Transverse colon (tissue), 4 donors: ENCODE data around the gene NCF4. TPM values are rescaled to one million over a fixed set of nuclear protein-coding genes. Genes with fewer than 3 reads are reported as not detected.

Experiments used
- DNase-seq: peaks from one replicate; pipeline ENCODE4 v3.0.0-alpha.2; 2019
- H3K27ac ChIP-seq, 4 donors: fragments of 200-600 bp; sonication (generic); 2 replicates each; pipeline ENCODE4 v1.5.1; 2016 to 2018; ENCODE audit warnings: inconsistent platforms in 4 of 4
- H3K27me3 ChIP-seq: fragments of 200-600 bp; sonication (generic); 2 replicates; pipeline ENCODE4 v1.5.1; 2017; ENCODE audit warnings: inconsistent platforms
- H3K36me3 ChIP-seq, 4 donors: fragments of 200-600 bp; sonication (generic); 2 replicates each; pipeline ENCODE4 v1.5.1; 2017 to 2019; ENCODE audit warnings: inconsistent platforms in 4 of 4
- H3K4me1 ChIP-seq, 4 donors: fragments of 200-600 bp; sonication (generic); 2 replicates each; pipeline ENCODE4 v1.5.1; 2017 to 2020; ENCODE audit warnings: inconsistent platforms in 4 of 4
- H3K4me3 ChIP-seq, 4 donors: fragments of 200-600 bp; sonication (generic); 1 replicate in 1 of 4; 2 replicates in 3 of 4; pipeline versions ENCODE4 v1.5.1 to v1.6.1; 2017 to 2019; ENCODE audit warnings: inconsistent platforms in 4 of 4
- H3K9me3 ChIP-seq, 2 donors: fragments of 200-600 bp; sonication (generic); 2 replicates each; pipeline ENCODE4 v1.5.1; 2017 to 2019; ENCODE audit warnings: inconsistent platforms in 2 of 2
- CTCF ChIP-seq, 5 experiments: fragments of 200-600 bp in 3 of 5; fragments of 450-650 bp in 2 of 5; sonication (generic) in 3 of 5; IDR thresholded peaks; 1 replicate in 2 of 5; 2 replicates in 3 of 5; pipeline ENCODE4 v1.5.1; 2016 to 2017; ENCODE audit warnings: antibody characterized with exemption in 5 of 5, inconsistent platforms in 3 of 5, mild to moderate bottlenecking in 2 of 5, moderate library complexity in 1 of 5
- EP300 ChIP-seq: sonication (generic); formaldehyde crosslinking; IDR thresholded peaks from one replicate; pipeline ENCODE4 v1.6.1; 2017; ENCODE audit warnings: antibody characterized with exemption, low read depth
- POLR2A ChIP-seq: fragments of 450-650 bp; IDR thresholded peaks from one replicate; pipeline ENCODE4 v1.6.1; 2016; ENCODE audit warnings: antibody characterized with exemption, mild to moderate bottlenecking, moderate library complexity
- POLR2AphosphoS5 ChIP-seq, 3 donors: sonication (generic); formaldehyde crosslinking; IDR thresholded peaks; one replicate each; pipeline ENCODE4 v1.6.1; 2016; ENCODE audit warnings: antibody characterized with exemption in 3 of 3
- WGBS, 2 donors: methylation state at CpG; one replicate each; pipeline ENCODE4 v1.1.5; 2018; ENCODE audit warnings: low coverage in 1 of 2; 5-methylcytosine and 5-hydroxymethylcytosine counted together
- in situ Hi-C, 4 donors: fragments of 200-750 bp; cut with MboI; loops; one replicate each; pipeline versions ENCODE4 v1.15.0 to v1.15.1; 2017; ENCODE audit warnings: low sequenced_read_pairs in 3 of 4, low pct_ligation_motif_present in 1 of 4, low pct_unique_long_range_greater_than_20kb in 1 of 4
- intact Hi-C: fragments of 100-400 bp; cut with DNase I; formaldehyde crosslinking; loops from one replicate; pipeline ENCODE4 v1.15.1; 2023; ENCODE audit warnings: low total_unique reads
- total RNA-seq, 4 donors: library from RNA; depleted of rRNA; stranded (reverse); fragments of >200 nt; gene quantifications; one replicate each; pipeline ENCODE4 v1.1.0, GENCODE V29; 2016

Gene NCF4
- total RNA-seq, 4 donors from 2014 or later: 9.4 to 98.7 (median 23.5) TPM

- Histone ChIP-seq H3K4me3 (peak overlapping the region in 1 of 4 donors; percentile 40), H3K27me3 (peaks cover 69% of the 10 kb centered on the region), H3K27ac (no peak overlapping the region), H3K4me1 (peaks cover 0 to 12% (median 11%) of the 10 kb centered on the region in 4 donors), H3K36me3 (no peaks in the 10 kb centered on the region), H3K9me3 (no peaks in the 10 kb centered on the region)
- intact Hi-C loops: no loop called here
- 5% methylated on average over 10 of the region's 12 CpGs; no CpG with 5 or more reads in 1 of the 2 donors for WGBS, 2 donors
- in situ Hi-C loops: no loop called here
- TF ChIP-seq CTCF (IDR thresholded peaks at IDR 0.05): no peak
- no peak for TF ChIP-seq POLR2A
- no peak for TF ChIP-seq POLR2AphosphoS5 (IDR thresholded peaks at IDR 0.05)
- no peak for TF ChIP-seq EP300
- DNase-seq: no peak
These were observed 44.5 kb upstream of the NCF4 start for GRCh38 chr22:36816339-36816635.

DNA sequence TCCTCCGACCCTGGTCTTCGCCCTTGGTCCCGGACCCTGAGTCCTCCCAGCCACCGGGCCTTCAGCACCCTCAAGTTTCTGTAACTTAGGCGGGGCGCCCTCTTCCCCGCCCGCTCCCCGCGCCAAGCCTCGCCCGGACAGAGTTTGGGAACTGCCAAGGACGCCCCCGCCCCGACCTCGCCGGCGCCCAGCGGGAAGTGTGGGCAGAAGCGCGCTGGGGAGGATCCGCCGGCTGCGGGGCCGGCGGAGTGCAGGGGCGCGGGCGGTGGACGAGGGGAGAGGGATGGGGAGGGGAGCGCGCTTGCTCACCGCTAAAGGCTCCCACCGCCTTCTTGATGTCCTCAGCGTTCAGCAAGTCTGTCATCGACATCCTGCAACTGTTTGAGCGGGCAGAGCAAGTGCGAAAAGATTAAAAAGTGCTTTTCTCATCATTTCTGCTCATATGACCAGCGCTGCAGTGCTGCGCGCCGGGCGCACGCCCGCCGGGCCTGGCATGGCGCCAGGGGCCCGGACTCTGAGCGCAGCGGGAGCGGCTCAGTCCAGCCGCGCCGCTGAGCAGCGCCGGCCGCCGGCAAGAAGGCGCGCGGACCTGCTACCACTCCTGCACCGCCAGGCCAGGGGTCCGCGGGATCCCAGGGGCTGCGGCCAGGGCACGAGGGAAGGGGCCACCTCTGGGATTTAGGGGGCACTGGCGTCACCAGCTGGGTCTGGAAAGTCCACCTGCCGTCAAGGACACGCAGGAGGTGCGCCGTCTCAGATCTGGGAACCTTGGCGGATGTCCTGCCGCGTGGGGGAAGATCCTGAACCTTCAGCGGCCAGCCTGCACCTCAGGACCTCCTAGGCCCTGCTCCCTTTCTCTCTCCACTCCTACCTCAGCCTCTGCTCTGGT, 43.9 kb upstream of the NCF4 start, which contains the start of gene PVALB:
TSS of gene PVALB (minus strand) at position 400 of the 889 bp plus-strand sequence. CDS start at position 370, 30 bp downstream.
- H3K9me3 ChIP-seq: no peaks in the 10 kb centered on the region
- DNase-seq: no peak
- H3K4me3 ChIP-seq: peak within 1 kb of the TSS in 1 of 4 donors; percentile 40
- 11% methylated on average over 51 of the region's 75 CpGs; no CpG with 5 or more reads in 1 of the 2 donors for WGBS, 2 donors
- no peak within 1 kb of the TSS for H3K27ac ChIP-seq
- H3K36me3 ChIP-seq: no peaks in the 10 kb centered on the region
- no peak for TF ChIP-seq POLR2A
- TF ChIP-seq CTCF (IDR thresholded peaks at IDR 0.05): no peak
- TF ChIP-seq POLR2AphosphoS5 (IDR thresholded peaks at IDR 0.05): no peak
- no peak for TF ChIP-seq EP300
- H3K4me1 ChIP-seq: peaks cover 0 to 12% (median 11%) of the 10 kb centered on the region in 4 donors
- H3K27me3 ChIP-seq: peaks cover 69% of the 10 kb centered on the region
- in situ Hi-C loops (no loop called here), intact Hi-C loops (no loop called here)

GRCh38 chr22:36817525-36817848, 43.3 kb upstream of the NCF4 start:
- TF ChIP-seq CTCF (IDR thresholded peaks at IDR 0.05) (no peak), EP300 (no peak), POLR2A (no peak), POLR2AphosphoS5 (IDR thresholded peaks at IDR 0.05) (no peak)
- H3K36me3 ChIP-seq: no peaks in the 10 kb centered on the region
- H3K27ac ChIP-seq: no peak overlapping the region
- no peak for DNase-seq
- H3K4me3 ChIP-seq: no peak overlapping the region
- no peaks in the 10 kb centered on the region for H3K9me3 ChIP-seq
- 37 to 40% methylated on average over 3 to 5 of the region's 5 CpGs for WGBS, 2 donors
- intact Hi-C loops (no loop called here), in situ Hi-C loops (no loop called here)
- H3K27me3 ChIP-seq: peaks cover 72% of the 10 kb centered on the region
- peaks cover 0 to 12% (median 11%) of the 10 kb centered on the region in 4 donors for H3K4me1 ChIP-seq

GRCh38 chr22:36818010-36818642, 42.7 kb upstream of the NCF4 start:
- DNase-seq: no peak
- Histone ChIP-seq H3K27me3 (peaks cover 77% of the 10 kb centered on the region), H3K9me3 (no peaks in the 10 kb centered on the region), H3K27ac (no peak overlapping the region), H3K36me3 (no peaks in the 10 kb centered on the region), H3K4me3 (no peak overlapping the region), H3K4me1 (peaks cover 0 to 12% (median 11%) of the 10 kb centered on the region in 4 donors)
- TF ChIP-seq EP300: no peak
- TF ChIP-seq CTCF (IDR thresholded peaks at IDR 0.05): no peak
- TF ChIP-seq POLR2A: no peak
- no peak for TF ChIP-seq POLR2AphosphoS5 (IDR thresholded peaks at IDR 0.05)
- in situ Hi-C loops (no loop called here), intact Hi-C loops (no loop called here)
- WGBS, 2 donors: 69% methylated on average over 6 of the region's 6 CpGs; no CpG with 5 or more reads in 1 of the 2 donors
